Measurements from ENCODE around the gene SHQ1. TPM values are rescaled to one million over a fixed set of nuclear protein-coding genes. Genes with fewer than 3 reads are reported as not detected.

Gene SHQ1
- total and polyA plus RNA-seq, 2 donors (not counting 3 experiments of a cell fraction or from before 2014, with no cell fraction given), result 7.3 to 20.6 TPM

DNA sequence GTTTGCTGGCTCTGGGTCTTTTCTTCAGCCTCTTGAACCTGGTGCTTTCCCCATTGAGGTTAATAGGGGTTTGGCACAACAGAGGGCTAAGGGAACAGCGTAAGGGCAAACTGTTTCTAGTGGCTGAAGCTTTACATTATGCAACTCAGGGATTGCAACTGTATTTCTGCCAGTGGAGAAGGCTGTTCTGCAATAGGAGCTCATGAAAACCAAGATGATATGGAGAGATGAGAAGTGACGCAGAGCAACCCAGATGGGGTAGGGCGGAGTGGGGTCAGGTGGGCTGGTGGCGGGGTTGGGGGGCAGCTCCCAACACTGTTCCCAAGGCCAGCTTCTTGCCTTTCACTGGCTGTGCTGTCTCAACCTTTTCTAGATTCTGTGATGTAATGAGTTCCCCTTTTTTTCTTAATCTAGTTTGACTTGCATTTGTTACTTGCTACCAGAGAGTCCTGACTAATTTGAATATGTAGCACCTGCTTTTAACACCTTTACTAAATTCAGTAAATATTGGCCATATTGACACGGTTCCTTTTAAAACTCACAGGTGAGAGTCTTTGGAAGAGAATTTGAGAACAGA is 46.8 kb upstream of the SHQ1 start:
- Histone ChIP-seq H4K20me1 (replicated peaks; ENCODE audit: control insufficient read depth, extremely low read depth, insufficient read depth, low read length) (no peaks in the 10 kb centered on the region), H3K4me3 (replicated peaks in 1 of 3; ENCODE audit: insufficient read depth in 1 of 3, low read depth in 1 of 3, low read length in 3 of 3) (no peak overlapping the region), H3K27me3 (ENCODE audit: control insufficient read depth in 2 of 2, insufficient read depth in 2 of 2, low read length in 2 of 2) (peaks cover 4 to 21% of the 10 kb centered on the region in 2 experiments), H3K79me2 (ENCODE audit: control insufficient read depth, insufficient read depth, low read length) (no peaks in the 10 kb centered on the region), H3K4me1 (ENCODE audit: control insufficient read depth, extremely low read depth, insufficient read depth, low read length) (no peaks in the 10 kb centered on the region), H3K9me3 (replicated peaks; ENCODE audit: control insufficient read depth, insufficient read depth, low read length) (no peaks in the 10 kb centered on the region), H2AFZ (ENCODE audit: low read depth, low read length) (no peak overlapping the region), H3K36me3 (ENCODE audit: control insufficient read depth in 2 of 2, extremely low read depth in 1 of 2, insufficient read depth in 2 of 2, low read length in 2 of 2) (no peaks in the 10 kb centered on the region), H3K27ac (ENCODE audit: insufficient read depth, low read depth, low read length) (no peak overlapping the region), H3K9ac (replicated peaks; ENCODE audit: extremely low read depth, insufficient read depth, low read length) (no peak overlapping the region), H3K4me2 (ENCODE audit: insufficient read depth, low read length) (no peak overlapping the region), H3K9me1 (replicated peaks; ENCODE audit: control insufficient read depth, extremely low read depth, insufficient read depth, low read length) (no peaks in the 10 kb centered on the region)
- POLR2A ChIA-PET, result no interaction called here
- BruUV-seq (replicated peaks), result no TSS peak
- intact Hi-C loops (cut with micrococcal nuclease), result no loop called here
- FAIRE-seq, result no peak
- no peak for TF ChIP-seq POLR2AphosphoS5 (IDR thresholded peaks at IDR 0.05; ENCODE audit: insufficient read depth, low read depth, low read length)
- TF ChIP-seq GATA2 (IDR thresholded peaks at IDR 0.05; ENCODE audit: insufficient read depth, insufficient read length, low read depth, low read length), result no peak
- TF ChIP-seq EZH2 (IDR thresholded peaks at IDR 0.05; ENCODE audit: borderline replicate concordance, low read depth, low read length, severe bottlenecking), result no peak
- no peak for TF ChIP-seq JUN (IDR thresholded peaks at IDR 0.05; ENCODE audit: borderline replicate concordance, insufficient read depth, insufficient read length, low read depth)
- TF ChIP-seq MYC (IDR thresholded peaks at IDR 0.05; ENCODE audit: low read depth, low read length), result no peak
- no peak for DNase-seq (ENCODE audit: low read depth, low spot score)
- CTCF ChIA-PET, result interaction anchor here (1.3 to 1.6 kb wide), 2 partner anchors 13 to 161 kb away, joined by 4 to 5 read pairs; no protein-coding TSS in a partner anchor
- dilution Hi-C loops (cut with MboI; ENCODE audit: extremely low pct_ligation_motif_present, low sequenced_read_pairs), result no loop called here

DNA sequence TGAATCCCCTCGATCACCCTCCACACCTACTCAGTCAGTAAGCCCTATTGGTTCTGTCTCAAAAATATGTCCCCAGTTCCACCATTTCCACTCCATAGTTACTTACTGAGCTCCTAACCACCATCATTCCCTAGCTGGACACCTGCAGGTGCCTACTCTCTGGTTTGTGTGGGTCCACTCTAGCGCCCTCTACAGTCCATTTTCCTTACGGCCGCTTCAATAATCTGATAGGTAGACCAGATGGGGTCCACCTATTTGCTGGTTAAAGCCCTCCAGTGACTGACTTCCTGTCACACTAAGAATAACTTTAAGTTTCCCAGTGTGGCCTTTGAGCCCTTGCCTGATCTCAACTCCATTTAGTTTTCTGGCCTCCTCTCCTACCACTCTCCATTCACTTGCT is 44.6 kb upstream of the SHQ1 start:
- FAIRE-seq (no peak), DNase-seq (ENCODE audit: low read depth, low spot score) (no peak)
- CTCF ChIA-PET, result interaction anchor here (1.4 kb wide), 1 partner anchor 42 kb away, joined by 5 read pairs; no protein-coding TSS in a partner anchor
- intact Hi-C loops (cut with micrococcal nuclease) (no loop called here), dilution Hi-C loops (cut with MboI; ENCODE audit: extremely low pct_ligation_motif_present, low sequenced_read_pairs) (no loop called here)
- Histone ChIP-seq H3K9me3 (replicated peaks; ENCODE audit: control insufficient read depth, insufficient read depth, low read length) (no peaks in the 10 kb centered on the region), H3K36me3 (ENCODE audit: control insufficient read depth in 2 of 2, extremely low read depth in 1 of 2, insufficient read depth in 2 of 2, low read length in 2 of 2) (no peaks in the 10 kb centered on the region), H3K27me3 (ENCODE audit: control insufficient read depth in 2 of 2, insufficient read depth in 2 of 2, low read length in 2 of 2) (peaks cover 17 to 33% of the 10 kb centered on the region in 2 experiments), H3K4me3 (replicated peaks in 1 of 3; ENCODE audit: insufficient read depth in 1 of 3, low read depth in 1 of 3, low read length in 3 of 3) (no peak overlapping the region), H3K4me1 (ENCODE audit: control insufficient read depth, extremely low read depth, insufficient read depth, low read length) (no peaks in the 10 kb centered on the region), H4K20me1 (replicated peaks; ENCODE audit: control insufficient read depth, extremely low read depth, insufficient read depth, low read length) (no peaks in the 10 kb centered on the region), H3K9ac (replicated peaks; ENCODE audit: extremely low read depth, insufficient read depth, low read length) (no peak overlapping the region), H3K4me2 (ENCODE audit: insufficient read depth, low read length) (no peak overlapping the region), H2AFZ (ENCODE audit: low read depth, low read length) (no peak overlapping the region), H3K27ac (ENCODE audit: insufficient read depth, low read depth, low read length) (no peak overlapping the region), H3K9me1 (replicated peaks; ENCODE audit: control insufficient read depth, extremely low read depth, insufficient read depth, low read length) (no peaks in the 10 kb centered on the region), H3K79me2 (ENCODE audit: control insufficient read depth, insufficient read depth, low read length) (no peaks in the 10 kb centered on the region)
- no TSS peak for BruUV-seq (replicated peaks)
- POLR2A ChIA-PET, result no interaction called here
- TF ChIP-seq CTCF (IDR thresholded peaks at IDR 0.05; ENCODE audit: extremely low read depth in 1 of 2, insufficient read depth in 1 of 2, low read depth in 1 of 2, low read length in 2 of 2), result peak in 1 of 2 donors; percentile 30
- TF ChIP-seq MAX (IDR thresholded peaks at IDR 0.05; ENCODE audit: insufficient read depth, insufficient read length), result no peak

Measured in endothelial cell of umbilical vein (primary cell).